ENCODE results near the gene ZBTB7A.

The ZBTB7A gene

GRCh38 chr19:4036576-4037300, 30.0 kb downstream of the ZBTB7A start:
- no peak for DNase-seq (ENCODE audit: low spot score)

- DNase-seq (ENCODE audit: low spot score) = no peak
These were observed 31.1 kb downstream of the ZBTB7A start for GRCh38 chr19:4035582-4035981.

- no peak for DNase-seq (ENCODE audit: low spot score)
These were observed 31.6 kb downstream of the ZBTB7A start for GRCh38 chr19:4035018-4035566.

- peak; percentile 95 for DNase-seq (ENCODE audit: low spot score)
These were observed 32.4 kb downstream of the ZBTB7A start for GRCh38 chr19:4034048-4035017.

- no peak for DNase-seq (ENCODE audit: low spot score)
These were observed 33.4 kb downstream of the ZBTB7A start for GRCh38 chr19:4033028-4033956.

- no peak for DNase-seq (ENCODE audit: low spot score)
These were observed 34.3 kb downstream of the ZBTB7A start for GRCh38 chr19:4032436-4032835.

GRCh38 chr19:4031420-4031819, 35.3 kb downstream of the ZBTB7A start:
- DNase-seq (ENCODE audit: low spot score) = no peak

GRCh38 chr19:4030981-4031380, 35.7 kb downstream of the ZBTB7A start:
- DNase-seq (ENCODE audit: low spot score) = no peak

GRCh38 chr19:4030552-4030951, 36.1 kb downstream of the ZBTB7A start:
- no peak for DNase-seq (ENCODE audit: low spot score)

GRCh38 chr19:4029247-4029614, 37.5 kb downstream of the ZBTB7A start:
- no peak for DNase-seq (ENCODE audit: low spot score)

- DNase-seq (ENCODE audit: low spot score) = no peak
These were observed 38.1 kb downstream of the ZBTB7A start for GRCh38 chr19:4028334-4029246.

GRCh38 chr19:4027146-4027545, 39.6 kb downstream of the ZBTB7A start:
- DNase-seq (ENCODE audit: low spot score) = no peak

- no peak for DNase-seq (ENCODE audit: low spot score)
These were observed 41.4 kb downstream of the ZBTB7A start for GRCh38 chr19:4025317-4025716.

- DNase-seq (ENCODE audit: low spot score) = no peak
These were observed 42.9 kb downstream of the ZBTB7A start for GRCh38 chr19:4023600-4024398.

GRCh38 chr19:4019578-4019977, 47.1 kb downstream of the ZBTB7A start:
- DNase-seq (ENCODE audit: low spot score) = no peak

GRCh38 chr19:4018775-4019504, 47.8 kb downstream of the ZBTB7A start:
- DNase-seq (ENCODE audit: low spot score) = no peak

GRCh38 chr19:4018140-4018613, 48.5 kb downstream of the ZBTB7A start:
- no peak for DNase-seq (ENCODE audit: low spot score)

GRCh38 chr19:4016903-4017638, 49.6 kb downstream of the ZBTB7A start:
- DNase-seq (ENCODE audit: low spot score) = no peak
